GM18507 (cell line): ENCODE results near the gene MOCS3.

Experiments
- DNase-seq: peaks from one replicate; pipeline ENCODE4 v3.0.0; 2011; ENCODE audit warnings: low read depth; ENCODE audit not compliant: insufficient read length; ENCODE audit errors: extremely low spot score
- FAIRE-seq: peaks from 2 replicates; lab custom pipeline; 2011; peaks lifted over from hg19 to GRCh38; lab: Jason Lieb, UNC

The MOCS3 gene

GRCh38 chr20:51004781-51005180 lies 46.2 kb downstream of the MOCS3 start:
- no peak for FAIRE-seq
- DNase-seq, result no peak

GRCh38 chr20:51005214-51005613 lies 46.6 kb downstream of the MOCS3 start:
- DNase-seq (no peak), FAIRE-seq (no peak)

GRCh38 chr20:51008718-51009117 lies 50.1 kb downstream of the MOCS3 start:
- FAIRE-seq, result no peak

GRCh38 chr20:51009303-51010042 lies 50.9 kb downstream of the MOCS3 start:
- DNase-seq (no peak), FAIRE-seq (no peak)

More at GRCh38 chr20:51008718-51009117, 50.1 kb downstream of the MOCS3 start:
- DNase-seq, result no peak

- DNase-seq (no peak), FAIRE-seq (no peak)
Measured at GRCh38 chr20:51010043-51010365, 51.4 kb downstream of the MOCS3 start.

DNA sequence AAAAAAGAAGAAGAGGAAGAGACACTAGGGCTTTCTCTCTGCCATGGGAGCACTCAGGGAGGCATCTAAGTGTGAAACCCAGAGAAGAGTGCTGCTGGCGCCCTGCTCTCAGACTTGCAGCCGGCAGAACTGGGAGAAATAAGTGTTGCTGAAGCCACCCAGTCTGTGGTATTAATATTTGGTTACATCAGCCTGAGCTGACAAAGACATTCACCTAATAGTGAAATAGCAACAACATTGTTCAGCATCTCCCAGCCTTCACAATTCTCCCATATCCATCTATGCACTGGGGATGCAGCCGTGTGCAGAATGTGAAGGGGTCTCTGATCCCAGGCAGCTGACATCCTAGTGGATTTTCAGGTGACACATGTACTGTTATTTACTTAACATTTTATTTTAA lies 52.3 kb downstream of the MOCS3 start:
- no peak for FAIRE-seq

GRCh38 chr20:51011479-51011878 lies 52.9 kb downstream of the MOCS3 start:
- FAIRE-seq, result no peak
- DNase-seq, result no peak

More for the DNA sequence above, 52.3 kb downstream of the MOCS3 start:
- no peak for DNase-seq

- DNase-seq, result no peak
- FAIRE-seq, result no peak
Measured at GRCh38 chr20:51012357-51012756, 53.7 kb downstream of the MOCS3 start.
